HG03571 (cell line): Measurements from ENCODE around the gene SLC2A4RG.

Experiments
- ATAC-seq: cut with Tn5 transposase; IDR thresholded peaks from one replicate; pipeline ENCODE4 v1.9.1; 2021; ENCODE audit not compliant: unreplicated experiment

Gene SLC2A4RG

DNA sequence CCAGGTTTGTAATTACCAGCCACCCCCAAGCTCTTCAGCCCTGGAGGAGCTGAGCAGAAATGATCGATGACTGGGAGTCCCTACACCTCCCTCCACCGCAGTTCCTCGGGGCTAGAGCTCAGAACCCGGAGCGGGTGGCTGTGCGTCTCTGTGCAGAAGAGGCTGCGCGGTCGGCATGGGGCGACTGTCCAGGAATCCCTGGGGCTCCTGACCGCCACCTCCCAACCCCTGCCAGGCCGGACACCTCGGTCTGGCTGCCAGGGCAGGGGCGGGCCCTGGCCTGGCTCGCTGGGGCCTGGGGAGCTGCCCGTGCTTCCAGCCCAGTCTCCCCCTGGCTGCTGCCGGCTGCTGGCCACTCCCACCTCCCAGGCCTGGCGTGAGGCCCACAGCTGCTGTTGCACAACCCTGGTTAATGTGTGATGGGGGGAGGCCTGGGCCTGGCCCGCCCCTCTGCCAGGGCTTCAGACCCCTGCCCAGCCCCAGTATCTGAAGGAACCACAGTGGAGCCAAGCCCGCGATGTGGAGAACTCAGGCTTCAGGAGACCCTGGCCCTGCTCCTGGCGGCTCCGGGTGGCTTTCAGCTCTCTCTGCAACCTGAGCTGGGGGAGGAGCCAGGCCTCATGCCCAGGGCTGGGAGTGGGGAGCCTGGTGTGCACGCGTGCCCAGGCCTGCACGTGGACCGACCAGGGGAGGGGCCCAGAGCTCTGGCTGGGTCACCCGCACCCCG lies 1.2 kb downstream of the SLC2A4RG start:
- ATAC-seq, result no peak

DNA sequence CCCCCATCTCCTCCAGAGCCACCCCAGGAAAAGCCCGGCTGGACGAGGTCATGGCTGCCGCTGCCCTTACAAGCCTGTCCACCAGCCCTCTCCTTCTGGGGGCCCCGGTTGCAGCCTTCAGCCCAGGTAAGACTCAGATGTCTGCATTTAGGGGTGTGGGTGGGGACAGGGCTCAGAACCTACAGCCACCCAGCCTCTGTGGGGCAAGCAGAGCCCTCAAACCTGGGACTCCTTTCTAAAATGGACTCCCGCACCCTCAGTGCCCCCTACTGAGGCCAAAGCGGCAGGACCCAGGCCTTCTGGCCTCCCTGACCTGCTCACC lies 1.7 kb downstream of the SLC2A4RG start:
- no peak for ATAC-seq

DNA sequence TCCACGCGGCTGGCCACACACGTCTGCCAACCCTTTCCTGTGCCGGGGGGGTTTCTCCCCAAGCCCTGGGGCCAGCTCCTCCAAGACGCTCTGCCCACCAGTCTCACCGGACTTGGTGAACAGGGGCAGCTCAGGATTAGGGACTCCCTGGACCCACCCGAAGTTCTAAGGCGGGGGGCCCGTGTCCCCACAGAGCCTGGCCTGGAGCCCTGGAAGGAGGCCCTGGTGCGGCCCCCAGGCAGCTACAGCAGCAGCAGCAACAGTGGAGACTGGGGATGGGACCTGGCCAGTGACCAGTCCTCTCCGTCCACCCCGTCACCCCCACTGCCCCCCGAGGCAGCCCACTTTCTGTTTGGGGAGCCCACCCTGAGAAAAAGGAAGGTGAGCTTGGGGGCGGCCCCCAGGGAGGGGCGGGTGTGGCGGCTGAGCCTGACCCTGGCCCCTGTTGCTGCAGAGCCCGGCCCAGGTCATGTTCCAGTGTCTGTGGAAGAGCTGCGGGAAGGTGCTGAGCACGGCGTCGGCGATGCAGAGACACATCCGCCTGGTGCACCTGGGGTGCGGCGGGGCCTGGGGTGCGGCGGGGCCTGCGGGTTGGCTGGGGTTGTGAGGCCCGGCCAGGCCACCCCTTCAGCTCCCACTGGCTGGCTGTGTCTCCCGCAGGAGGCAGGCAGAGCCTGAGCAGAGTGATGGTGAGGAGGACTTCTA lies 2.3 kb downstream of the SLC2A4RG start:
- ATAC-seq, result no peak

GRCh38 chr20:63742381-63743024 lies 2.9 kb downstream of the SLC2A4RG start:
- no peak for ATAC-seq

GRCh38 chr20:63743210-63743970 lies 3.8 kb downstream of the SLC2A4RG start:
- ATAC-seq, result no peak

- ATAC-seq, result no peak
These were observed 4.6 kb downstream of the SLC2A4RG start for GRCh38 chr20:63744158-63744557.

DNA sequence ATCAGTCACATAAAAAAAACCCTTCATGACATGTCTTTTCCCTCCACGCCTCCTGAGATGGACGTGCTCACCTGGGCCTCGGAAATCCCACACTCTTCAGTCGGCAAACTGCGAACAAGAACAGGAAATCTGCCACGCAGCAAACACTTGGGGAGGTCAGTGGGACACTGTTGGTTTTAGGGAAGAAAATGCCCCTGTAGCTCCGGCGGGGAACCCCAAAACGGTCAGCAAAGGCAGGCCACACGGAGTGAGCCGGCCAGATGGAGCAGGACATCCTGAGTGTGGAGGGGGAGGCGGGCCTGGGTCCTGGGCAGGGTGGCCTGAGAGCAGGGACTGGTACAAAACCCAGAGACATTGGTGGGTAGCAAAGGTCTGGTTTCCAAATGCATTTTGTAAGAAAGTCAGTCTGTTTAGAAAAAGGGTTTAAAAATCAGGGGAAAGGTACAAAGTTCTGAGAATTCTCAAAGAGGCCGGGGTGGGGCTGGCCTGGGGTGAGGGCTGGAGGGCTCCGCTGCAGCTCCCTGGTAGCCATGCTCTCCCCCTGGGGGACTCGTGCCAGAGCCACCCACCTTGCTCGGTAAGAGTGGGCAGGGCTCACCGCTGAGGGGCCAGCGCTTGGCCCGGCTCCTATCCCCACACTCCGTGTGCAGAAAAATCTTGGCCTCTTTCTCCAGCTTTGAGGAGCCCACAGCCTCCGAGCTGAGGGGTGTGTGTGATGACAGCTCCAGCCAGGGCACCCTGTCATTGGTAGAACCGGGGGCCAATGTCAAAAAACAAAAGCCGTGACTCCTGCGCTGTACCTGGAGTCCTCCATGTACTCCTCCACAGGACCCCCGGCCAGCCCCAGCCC lies 5.2 kb downstream of the SLC2A4RG start:
- ATAC-seq, result no peak

DNA sequence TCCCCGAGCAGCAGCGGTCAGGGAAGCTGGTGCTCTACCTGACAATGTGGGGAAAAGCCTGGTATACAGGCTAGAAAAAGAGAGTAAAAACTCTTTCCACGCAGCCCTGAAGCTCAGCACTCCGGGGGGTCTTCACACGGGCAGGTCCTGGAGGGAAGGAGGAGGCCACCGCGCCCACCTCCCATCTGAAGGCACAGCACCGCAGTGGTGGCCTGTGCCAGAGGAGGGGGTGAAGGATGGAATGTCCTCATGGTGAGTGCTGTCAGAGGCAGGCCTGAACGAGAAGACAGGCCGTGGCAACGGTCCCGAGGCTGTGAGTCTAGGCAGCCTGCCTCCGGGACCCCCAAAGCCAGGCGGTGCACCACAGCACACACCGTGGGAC lies 5.8 kb downstream of the SLC2A4RG start:
- no peak for ATAC-seq

- ATAC-seq, result no peak
These were observed 6.6 kb downstream of the SLC2A4RG start for GRCh38 chr20:63745961-63746731.

DNA sequence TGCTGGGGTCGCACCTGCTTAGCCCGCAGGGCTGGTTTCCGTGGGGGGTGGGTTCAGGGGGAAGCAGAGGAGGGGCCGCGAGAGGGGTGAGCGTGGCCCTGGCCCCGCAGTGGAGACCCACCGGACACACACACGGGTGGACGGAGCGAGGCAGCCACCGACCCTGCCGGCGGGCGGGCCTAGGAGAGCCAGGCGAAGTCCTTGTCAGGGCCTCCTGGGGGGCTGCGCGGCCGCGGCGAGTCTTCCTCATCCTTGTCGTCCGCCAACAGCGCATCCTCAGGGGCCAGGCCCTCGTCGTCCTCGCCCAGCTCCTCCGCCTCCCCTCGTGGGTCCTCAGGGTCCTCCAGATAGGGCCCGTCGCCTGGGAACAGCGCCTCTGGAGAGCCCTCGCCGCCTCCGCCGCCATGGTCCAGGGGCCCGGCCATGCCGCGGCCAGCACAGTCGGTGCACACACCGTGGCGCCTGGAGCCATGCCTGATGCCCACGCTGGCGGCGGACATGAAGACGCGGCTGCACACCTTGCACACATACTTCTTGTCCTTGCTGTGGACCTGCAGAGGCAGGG lies 7.3 kb downstream of the SLC2A4RG start:
- no peak for ATAC-seq

- no peak for ATAC-seq
These were observed 8.1 kb downstream of the SLC2A4RG start for GRCh38 chr20:63747622-63748069.

- no peak for ATAC-seq
These were observed 8.7 kb downstream of the SLC2A4RG start for GRCh38 chr20:63748070-63748933.

DNA sequence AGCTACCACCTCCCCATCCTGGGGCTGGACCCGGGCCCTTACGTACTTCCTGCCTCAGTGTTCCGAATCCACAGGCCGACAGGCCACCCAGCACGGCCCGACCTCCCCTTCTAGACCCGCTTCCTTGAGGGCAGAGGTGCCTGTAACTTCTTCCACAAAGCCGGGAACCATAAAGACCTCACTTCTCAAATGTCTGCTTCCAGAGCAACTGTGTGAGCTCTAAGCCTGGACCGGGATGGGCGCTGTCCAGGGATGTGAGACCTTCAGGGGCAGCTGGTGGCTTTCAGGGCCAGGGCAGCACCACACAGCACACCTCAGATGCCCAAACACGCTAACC lies 9.3 kb downstream of the SLC2A4RG start:
- no peak for ATAC-seq

DNA sequence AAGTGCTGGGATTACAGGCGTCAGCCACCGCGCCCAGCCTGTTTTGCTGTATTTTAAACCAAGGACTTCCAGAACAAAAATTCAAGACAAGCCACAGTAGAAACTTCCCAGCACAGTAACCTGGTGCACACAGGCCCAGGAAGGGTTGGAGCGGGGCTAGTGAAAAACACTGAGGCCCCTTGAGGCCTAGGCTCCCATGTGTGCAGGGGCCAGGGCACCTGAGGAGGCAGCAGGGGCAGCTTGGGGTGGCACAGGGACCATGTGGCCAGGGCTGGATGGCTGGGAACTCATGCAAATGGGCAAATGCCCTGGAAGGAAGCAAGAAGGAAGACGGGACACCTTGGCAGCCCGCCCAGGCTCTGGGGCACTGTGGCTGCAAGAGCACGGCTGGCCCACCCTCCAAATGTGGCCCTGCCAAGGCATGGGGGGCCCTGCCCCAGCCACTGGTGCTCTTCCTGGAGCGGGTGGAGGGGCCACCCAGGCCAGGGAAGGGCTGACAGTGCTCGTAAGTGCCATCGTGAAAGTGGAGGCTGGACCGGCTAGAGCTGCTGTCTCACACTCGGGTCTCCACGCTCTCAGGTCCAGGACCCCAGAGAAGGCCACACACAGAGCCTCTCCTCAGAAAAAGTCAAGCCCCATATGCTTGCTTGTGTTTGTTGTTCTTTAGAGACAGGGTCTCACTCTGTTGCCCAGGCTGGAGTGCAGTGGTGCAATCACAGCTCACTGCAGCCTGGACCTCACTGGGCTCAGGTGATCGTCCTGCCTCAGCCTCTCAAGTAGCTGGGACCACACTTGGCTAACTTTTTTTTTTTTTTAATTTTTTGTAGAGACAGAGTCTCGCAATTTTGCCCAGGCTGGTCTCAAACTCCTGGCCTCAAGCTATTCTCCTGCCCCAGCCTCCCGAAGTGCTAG lies 10.3 kb downstream of the SLC2A4RG start:
- no peak for ATAC-seq

- no peak for ATAC-seq
These were observed 11.4 kb downstream of the SLC2A4RG start for GRCh38 chr20:63750807-63751470.

- no peak for ATAC-seq
These were observed 12.1 kb downstream of the SLC2A4RG start for GRCh38 chr20:63751471-63752271.
